ENCODE measurements around the gene TPSAB1. TPM values are rescaled to one million over a fixed set of nuclear protein-coding genes. Genes with fewer than 3 reads are reported as not detected.

Gene TPSAB1
- total and polyA plus RNA-seq, 10 of the 15 experiments (the other 5 are each of a cell fraction or from before 2014, with no cell fraction given), result 0.06 TPM; not detected in 9

DNA sequence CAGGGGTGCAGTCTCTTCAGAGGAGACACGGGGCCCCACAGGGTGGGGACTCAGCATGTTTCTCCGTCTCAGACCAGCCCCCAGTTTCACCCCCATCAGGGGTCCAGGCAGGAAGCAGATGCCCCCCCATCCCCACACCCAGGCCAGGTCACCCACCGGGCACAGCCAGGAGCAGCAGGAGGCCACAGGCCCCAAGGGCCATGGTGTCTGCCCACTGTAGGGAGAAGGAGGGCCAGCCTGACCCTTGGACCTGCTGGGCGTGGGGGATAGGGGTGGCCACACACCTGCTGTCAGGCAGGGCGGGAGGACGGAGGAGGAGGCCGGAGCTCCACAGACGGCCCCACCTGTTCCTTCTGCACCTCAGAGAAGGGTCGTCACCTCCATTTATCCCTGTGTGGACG lies 15.5 kb upstream of the TPSAB1 start, which contains the start of gene TPSG1:
TSS of gene TPSG1 (minus strand) at position 218 of the 401 bp plus-strand sequence. CDS start at position 202, 16 bp downstream.
- no peaks in the 10 kb centered on the region for H3K4me1 ChIP-seq (ENCODE audit: control insufficient read depth, insufficient read depth, low read length)
- H3K4me2 ChIP-seq (ENCODE audit: control insufficient read depth, insufficient read depth), result no peak within 1 kb of the TSS
- no peaks in the 10 kb centered on the region; a peak in 1 of 4 replicates for H3K27me3 ChIP-seq (replicated peaks in 1 of 2; ENCODE audit: control insufficient read depth in 2 of 2, insufficient read depth in 2 of 2, low read length in 1 of 2)
- H3K79me2 ChIP-seq (ENCODE audit: control insufficient read depth, insufficient read depth, low read length), result no peaks in the 10 kb centered on the region
- H3K4me3 ChIP-seq, result no peak within 1 kb of the TSS
- POLR2A ChIA-PET, result no interaction called here
- H3K9ac ChIP-seq (ENCODE audit: control insufficient read depth, insufficient read depth, low read length), result no peak within 1 kb of the TSS
- no peak for FAIRE-seq
- DNase-seq (ENCODE audit: low read depth, low spot score), result no peak
- H4K20me1 ChIP-seq (ENCODE audit: control insufficient read depth, insufficient read depth), result no peaks in the 10 kb centered on the region
- TF ChIP-seq ATF7 (IDR thresholded peaks at IDR 0.05; ENCODE audit: low read depth) (no peak), TCF3 (IDR thresholded peaks at IDR 0.05; ENCODE audit: borderline replicate concordance, insufficient read depth, low read depth, low read length) (no peak), SPI1 (IDR thresholded peaks at IDR 0.05; ENCODE audit: borderline replicate concordance, insufficient read depth, low read depth, low read length) (no peak), CEBPB (IDR thresholded peaks at IDR 0.05; ENCODE audit: borderline replicate concordance in 1 of 2, low read depth in 2 of 2, low read length in 2 of 2) (no peak), CREB1 (IDR thresholded peaks at IDR 0.05; ENCODE audit: low read depth) (no peak), BMI1 (IDR thresholded peaks at IDR 0.05; ENCODE audit: borderline replicate concordance) (no peak), RAD51 (IDR thresholded peaks at IDR 0.05) (no peak), CBFB (IDR thresholded peaks at IDR 0.05; ENCODE audit: low read depth) (no peak), IKZF2 (IDR thresholded peaks at IDR 0.05) (no peak), STAT3 (IDR thresholded peaks at IDR 0.05; ENCODE audit: low read depth, low read length) (no peak), RAD21 (IDR thresholded peaks at IDR 0.05; ENCODE audit: insufficient read depth, low read depth, low read length) (no peak), PAX5 (IDR thresholded peaks at IDR 0.05; ENCODE audit: borderline replicate concordance, low read depth, low read length) (no peak), MYB (IDR thresholded peaks at IDR 0.05; ENCODE audit: borderline replicate concordance, low read depth, low read length) (no peak), PAX8 (IDR thresholded peaks at IDR 0.05) (no peak), RFX5 (IDR thresholded peaks at IDR 0.05; ENCODE audit: low read depth, low read length) (no peak), IKZF1 (conservative IDR thresholded peaks at IDR 0.05) (no peak)
- TF ChIP-seq, protein P1, sequence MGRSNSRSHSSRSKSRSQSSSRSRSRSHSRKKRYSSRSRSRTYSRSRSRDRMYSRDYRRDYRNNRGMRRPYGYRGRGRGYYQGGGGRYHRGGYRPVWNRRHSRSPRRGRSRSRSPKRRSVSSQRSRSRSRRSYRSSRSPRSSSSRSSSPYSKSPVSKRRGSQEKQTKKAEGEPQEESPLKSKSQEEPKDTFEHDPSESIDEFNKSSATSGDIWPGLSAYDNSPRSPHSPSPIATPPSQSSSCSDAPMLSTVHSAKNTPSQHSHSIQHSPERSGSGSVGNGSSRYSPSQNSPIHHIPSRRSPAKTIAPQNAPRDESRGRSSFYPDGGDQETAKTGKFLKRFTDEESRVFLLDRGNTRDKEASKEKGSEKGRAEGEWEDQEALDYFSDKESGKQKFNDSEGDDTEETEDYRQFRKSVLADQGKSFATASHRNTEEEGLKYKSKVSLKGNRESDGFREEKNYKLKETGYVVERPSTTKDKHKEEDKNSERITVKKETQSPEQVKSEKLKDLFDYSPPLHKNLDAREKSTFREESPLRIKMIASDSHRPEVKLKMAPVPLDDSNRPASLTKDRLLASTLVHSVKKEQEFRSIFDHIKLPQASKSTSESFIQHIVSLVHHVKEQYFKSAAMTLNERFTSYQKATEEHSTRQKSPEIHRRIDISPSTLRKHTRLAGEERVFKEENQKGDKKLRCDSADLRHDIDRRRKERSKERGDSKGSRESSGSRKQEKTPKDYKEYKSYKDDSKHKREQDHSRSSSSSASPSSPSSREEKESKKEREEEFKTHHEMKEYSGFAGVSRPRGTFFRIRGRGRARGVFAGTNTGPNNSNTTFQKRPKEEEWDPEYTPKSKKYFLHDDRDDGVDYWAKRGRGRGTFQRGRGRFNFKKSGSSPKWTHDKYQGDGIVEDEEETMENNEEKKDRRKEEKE (IDR thresholded peaks at IDR 0.05), result no peak
- TF ChIP-seq, protein P2, sequence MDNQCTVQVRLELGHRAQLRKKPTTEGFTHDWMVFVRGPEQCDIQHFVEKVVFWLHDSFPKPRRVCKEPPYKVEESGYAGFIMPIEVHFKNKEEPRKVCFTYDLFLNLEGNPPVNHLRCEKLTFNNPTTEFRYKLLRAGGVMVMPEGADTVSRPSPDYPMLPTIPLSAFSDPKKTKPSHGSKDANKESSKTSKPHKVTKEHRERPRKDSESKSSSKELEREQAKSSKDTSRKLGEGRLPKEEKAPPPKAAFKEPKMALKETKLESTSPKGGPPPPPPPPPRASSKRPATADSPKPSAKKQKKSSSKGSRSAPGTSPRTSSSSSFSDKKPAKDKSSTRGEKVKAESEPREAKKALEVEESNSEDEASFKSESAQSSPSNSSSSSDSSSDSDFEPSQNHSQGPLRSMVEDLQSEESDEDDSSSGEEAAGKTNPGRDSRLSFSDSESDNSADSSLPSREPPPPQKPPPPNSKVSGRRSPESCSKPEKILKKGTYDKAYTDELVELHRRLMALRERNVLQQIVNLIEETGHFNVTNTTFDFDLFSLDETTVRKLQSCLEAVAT (IDR thresholded peaks at IDR 0.05), result no peak
- TF ChIP-seq, protein P3, sequence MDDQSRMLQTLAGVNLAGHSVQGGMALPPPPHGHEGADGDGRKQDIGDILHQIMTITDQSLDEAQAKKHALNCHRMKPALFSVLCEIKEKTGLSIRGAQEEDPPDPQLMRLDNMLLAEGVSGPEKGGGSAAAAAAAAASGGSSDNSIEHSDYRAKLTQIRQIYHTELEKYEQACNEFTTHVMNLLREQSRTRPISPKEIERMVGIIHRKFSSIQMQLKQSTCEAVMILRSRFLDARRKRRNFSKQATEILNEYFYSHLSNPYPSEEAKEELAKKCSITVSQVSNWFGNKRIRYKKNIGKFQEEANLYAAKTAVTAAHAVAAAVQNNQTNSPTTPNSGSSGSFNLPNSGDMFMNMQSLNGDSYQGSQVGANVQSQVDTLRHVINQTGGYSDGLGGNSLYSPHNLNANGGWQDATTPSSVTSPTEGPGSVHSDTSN (IDR thresholded peaks at IDR 0.05; ENCODE audit: insufficient replicate concordance, low read depth, low read length), result no peak
- WGBS (ENCODE audit: insufficient coverage, insufficient replicate concordance, low lambda C conversion rate, missing lambda C conversion rate), result 13% methylated on average over 10 of the region's 10 CpGs
- no peaks in the 10 kb centered on the region for H3K36me3 ChIP-seq (ENCODE audit: control insufficient read depth in 2 of 2, insufficient read depth in 2 of 2, low read length in 1 of 2)
- SMC1A ChIA-PET (ENCODE audit: uncharacterized antibody, unreplicated experiment), result no interaction called here
- intact Hi-C loops (cut with micrococcal nuclease; ENCODE audit: unreplicated experiment), result no loop called here
- BruUV-seq (replicated peaks), result no TSS peak
- no peaks in the 10 kb centered on the region for H3K9me3 ChIP-seq (replicated peaks; ENCODE audit: control insufficient read depth, insufficient read depth, low read length)
- RAD21 ChIA-PET (ENCODE audit: unreplicated experiment), result no interaction called here
- no peak within 1 kb of the TSS for H2AFZ ChIP-seq (ENCODE audit: control insufficient read depth, low read depth, low read length)
- no peak within 1 kb of the TSS for H3K27ac ChIP-seq (ENCODE audit: control insufficient read depth, insufficient read depth)
- ATAC-seq, result no peak
- in situ Hi-C loops (cut with MboI), result no loop called here
- CTCF ChIA-PET, result no interaction called here

Data from GM12878 (cell line).